B cell (primary cell): Measurements from ENCODE around the gene CDC42SE2. TPM values are rescaled to one million over a fixed set of nuclear protein-coding genes. Genes with fewer than 3 reads are reported as not detected.

Experiments
- ATAC-seq: fragments of 200-7000 bp; cut with Tn5 transposase; one replicate; pipeline ENCODE4 v1.10.0; 2021; ENCODE audit warnings: low read depth, mild to moderate bottlenecking, moderate number of reproducible peaks, moderate library complexity
- CTCF ChIA-PET: fragments of 350-600 bp; sonication (Branson Sonifier 250); formaldehyde crosslinking; loops from one replicate; lab custom pipeline; 2021; ENCODE audit warnings: antibody characterized with exemption, inconsistent platforms; lab: Charles Lee
- POLR2A ChIA-PET: fragments of 350-600 bp; sonication (Branson Sonifier 250); formaldehyde crosslinking; loops from one replicate; lab custom pipeline; 2021; ENCODE audit warnings: antibody characterized with exemption; lab: Charles Lee
- DNase-seq: peaks from one replicate; pipeline ENCODE4 v3.0.0; 2013
- H2AFZ ChIP-seq: 2 replicates; pipeline ENCODE4 v1.6.1; 2012; ENCODE audit warnings: mild to moderate bottlenecking, low read depth, low read length; ENCODE audit not compliant: insufficient read depth, poor library complexity, severe bottlenecking
- H3K27ac ChIP-seq, 2 donors: 1 replicate in 1 of 2; 2 replicates in 1 of 2; pipeline ENCODE4 v1.5.1; 2012 to 2013; ENCODE audit warnings: low read length in 2 of 2, mild to moderate bottlenecking in 2 of 2, moderate library complexity in 1 of 2
- H3K27me3 ChIP-seq, 4 experiments: fragments of 200-600 bp in 1 of 4; sonication (generic) in 1 of 4; replicated peaks in 1 of 4; 1 replicate in 2 of 4; 2 replicates in 2 of 4; pipeline versions ENCODE4 v1.6.1 to v1.7.0; 2013 to 2016; ENCODE audit warnings: low read length in 3 of 4, mild to moderate bottlenecking in 2 of 4, mixed read lengths in 1 of 4, moderate library complexity in 1 of 4; ENCODE audit not compliant: insufficient read depth in 4 of 4, control insufficient read depth in 3 of 4; ENCODE audit errors: control extremely low read depth in 1 of 4
- H3K36me3 ChIP-seq, 2 experiments: replicated peaks in 1 of 2; 1 replicate in 1 of 2; 2 replicates in 1 of 2; pipeline versions ENCODE4 v1.6.1 to v1.7.1; 2013; ENCODE audit warnings: low read length in 1 of 2; ENCODE audit not compliant: insufficient read depth in 2 of 2, control insufficient read depth in 1 of 2; ENCODE audit errors: control extremely low read depth in 1 of 2, extremely low read depth in 1 of 2
- H3K4me1 ChIP-seq, 2 donors: fragments of 200-600 bp in 1 of 2; sonication (generic) in 1 of 2; 1 replicate in 1 of 2; 2 replicates in 1 of 2; pipeline versions ENCODE4 v1.5.1 to v1.6.1; 2013 to 2017; ENCODE audit warnings: low read length in 2 of 2; ENCODE audit not compliant: control insufficient read depth in 2 of 2, insufficient read depth in 2 of 2
- H3K4me2 ChIP-seq: replicated peaks from 2 replicates; pipeline ENCODE3; 2012; ENCODE audit warnings: mild to moderate bottlenecking, low read depth, low read length; ENCODE audit not compliant: poor library complexity, severe bottlenecking
- H3K4me3 ChIP-seq, 5 experiments: fragments of 200-600 bp in 1 of 5; sonication (generic) in 1 of 5; 1 replicate in 3 of 5; 2 replicates in 2 of 5; pipeline versions ENCODE4 v1.5.1 to v1.7.0; 2011 to 2016; ENCODE audit warnings: low read length in 4 of 5, mild to moderate bottlenecking in 4 of 5, low read depth in 2 of 5, control low read depth in 1 of 5, moderate library complexity in 1 of 5; ENCODE audit not compliant: insufficient read depth in 1 of 5; ENCODE audit errors: control extremely low read depth in 1 of 5, extremely low read depth in 1 of 5
- H3K79me2 ChIP-seq: fragments of 200-600 bp; sonication (generic); one replicate; pipeline ENCODE4 v1.6.0; 2016; ENCODE audit warnings: low read length; ENCODE audit not compliant: control insufficient read depth, insufficient read depth
- H3K9ac ChIP-seq: fragments of 200-600 bp; sonication (generic); 2 replicates; pipeline ENCODE4 v1.6.1; 2017; ENCODE audit warnings: mild to moderate bottlenecking, low read length, moderate library complexity
- H3K9me3 ChIP-seq, 3 donors: one replicate each; pipeline versions ENCODE4 v1.6.1 to v1.7.1; 2013; ENCODE audit warnings: low read length in 2 of 3; ENCODE audit not compliant: control insufficient read depth in 2 of 3, insufficient read depth in 1 of 3; ENCODE audit errors: control extremely low read depth in 1 of 3
- H4K20me1 ChIP-seq: 2 replicates; pipeline ENCODE4 v1.6.0; 2012; ENCODE audit warnings: mild to moderate bottlenecking, low read length; ENCODE audit not compliant: insufficient read depth, control insufficient read depth, poor library complexity, severe bottlenecking
- H3K27ac Mint-ChIP-seq: one replicate; pipeline ENCODE4 v1.8.0; 2021; ENCODE audit warnings: mixed read lengths
- H3K27me3 Mint-ChIP-seq: one replicate; pipeline ENCODE4 v1.8.0; 2021; ENCODE audit warnings: mixed read lengths
- H3K4me1 Mint-ChIP-seq: one replicate; pipeline ENCODE4 v1.8.0; 2021; ENCODE audit warnings: mixed read lengths
- H3K4me3 Mint-ChIP-seq: one replicate; pipeline ENCODE4 v1.8.0; 2021; ENCODE audit warnings: mixed read lengths
- H3K9me3 Mint-ChIP-seq: one replicate; pipeline ENCODE4 v1.8.0; 2022; ENCODE audit warnings: mixed read lengths; ENCODE audit not compliant: insufficient read depth
- CTCF ChIP-seq: fragments of 200-600 bp; IDR thresholded peaks from one replicate; pipeline ENCODE4 v1.8.0; 2022; ENCODE audit warnings: antibody characterized with exemption, mild to moderate bottlenecking
- EZH2 ChIP-seq: IDR thresholded peaks from 2 replicates; pipeline ENCODE4 v1.6.1; 2012; ENCODE audit warnings: borderline replicate concordance, low read depth, mild to moderate bottlenecking, moderate library complexity, low read length; ENCODE audit not compliant: insufficient read depth, poor library complexity, severe bottlenecking
- WGBS: methylation state at CpG from one replicate; pipeline ENCODE4 v1.1.5; 2013; ENCODE audit warnings: missing lambda C conversion rate; ENCODE audit not compliant: insufficient coverage; 5-methylcytosine and 5-hydroxymethylcytosine counted together
- intact Hi-C: fragments of 100-400 bp; cut with micrococcal nuclease; formaldehyde crosslinking; loops from one replicate; pipeline ENCODE4 v1.10.0; 2022
- polyA plus RNA-seq: library from polyadenylated mRNA; depleted of rRNA; stranded (reverse); fragments of >200 nt; gene quantifications from 2 replicates; pipeline ENCODE4 v1.2.3, GENCODE V29; 2012
- total RNA-seq, 2 donors: library from RNA; stranded (reverse); fragments of 120-200 nt in 1 of 2; gene quantifications; 1 replicate in 1 of 2; 2 replicates in 1 of 2; pipeline versions ENCODE4 v1.2.3 to v1.2.4, GENCODE V29; 2013 to 2022

Gene CDC42SE2
- total and polyA plus RNA-seq, 2 donors (not counting 1 experiment from before 2014, with no cell fraction given), result 42.5 to 161 TPM

- Mint-ChIP-seq H3K4me3 (peak overlapping the region; percentile 66), H3K27ac (peak overlapping the region; percentile 77), H3K9me3 (no peaks in the 10 kb centered on the region), H3K4me1 (peaks cover 72% of the 10 kb centered on the region), H3K27me3 (no peaks in the 10 kb centered on the region)
- Histone ChIP-seq H3K4me2 (peak overlapping the region; percentile 68), H3K4me3 (peak overlapping the region in 2 of 5 experiments; percentile 22 to 23), H3K4me1 (peaks cover 85 to 86% of the 10 kb centered on the region in 2 donors), H3K9me3 (no peaks in the 10 kb centered on the region), H3K27ac (peak overlapping the region; percentile 25 to 80), H3K36me3 (no peaks in the 10 kb centered on the region), H2AFZ (peak overlapping the region; percentile 12), H3K27me3 (no peaks in the 10 kb centered on the region), H4K20me1 (peaks cover 59% of the 10 kb centered on the region), H3K9ac (peak overlapping the region; percentile 41), H3K79me2 (peaks cover 100% of the 10 kb centered on the region)
- CTCF ChIA-PET, result interaction anchor here (1.2 kb wide), 1 partner anchor 110 kb away, joined by 4 read pairs; no protein-coding TSS in a partner anchor
- ATAC-seq (no peak), DNase-seq (no peak)
- TF ChIP-seq CTCF, result no peak
- no peak for TF ChIP-seq EZH2
- no CpG with 5 or more reads among the region's 5 CpGs for WGBS
- POLR2A ChIA-PET, result interaction anchor here (0.5 to 2.3 kb wide), 3 partner anchors 8 to 110 kb away, joined by 3 to 9 read pairs (median 8); partner anchors contain the start of gene CDC42SE2
- intact Hi-C loops, result loop anchor here (1.0 kb wide), 1 partner anchor 8 kb away; the partner anchor contains the start of gene CDC42SE2
These were observed 8.5 kb downstream of the CDC42SE2 start for GRCh38 chr5:131272307-131272706.

DNA sequence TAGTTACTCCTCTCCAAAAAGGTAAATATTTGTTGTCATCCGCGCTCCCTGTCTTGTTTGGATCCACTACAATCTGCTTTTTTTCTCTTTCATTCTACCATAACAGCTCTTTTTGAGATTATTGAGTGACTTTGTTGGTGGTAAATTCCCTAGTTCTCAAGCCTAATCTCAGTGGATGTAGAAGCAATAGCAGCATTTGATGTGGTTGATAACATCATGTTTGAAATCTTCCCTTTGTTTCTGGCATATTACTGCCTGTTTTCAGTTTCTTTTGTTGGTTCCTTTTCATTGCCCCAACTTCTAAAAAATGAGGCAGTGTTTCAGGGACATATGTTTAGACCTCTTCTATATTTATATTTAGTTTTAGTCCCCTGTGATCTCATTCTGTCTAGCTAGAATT, 8.9 kb downstream of the CDC42SE2 start:
- H3K4me3 Mint-ChIP-seq, result peak overlapping the region; percentile 66
- Histone ChIP-seq H3K36me3 (no peaks in the 10 kb centered on the region), H3K4me2 (peak overlapping the region; percentile 68), H3K79me2 (peaks cover 100% of the 10 kb centered on the region), H2AFZ (no peak overlapping the region), H3K4me1 (peaks cover 86 to 88% of the 10 kb centered on the region in 2 donors), H3K4me3 (peak overlapping the region in 1 of 5 experiments; percentile 23), H3K9ac (peak overlapping the region; percentile 41), H3K9me3 (no peaks in the 10 kb centered on the region), H3K27me3 (no peaks in the 10 kb centered on the region), H3K27ac (peak overlapping the region; percentile 25 to 80), H4K20me1 (peaks cover 57% of the 10 kb centered on the region)
- H3K4me1 Mint-ChIP-seq, result peaks cover 72% of the 10 kb centered on the region
- intact Hi-C loops, result loop anchor here (1.0 kb wide), 1 partner anchor 8 kb away; the partner anchor contains the start of gene CDC42SE2
- POLR2A ChIA-PET, result interaction anchor here (0.5 to 2.3 kb wide), 3 partner anchors 9 to 109 kb away, joined by 3 to 9 read pairs (median 8); partner anchors contain the start of gene CDC42SE2
- CTCF ChIA-PET, result interaction anchor here (1.2 kb wide), 1 partner anchor 110 kb away, joined by 4 read pairs; no protein-coding TSS in a partner anchor
- H3K27me3 Mint-ChIP-seq, result no peaks in the 10 kb centered on the region
- peak; percentile 49 for DNase-seq
- ATAC-seq, result no peak
- no peak for TF ChIP-seq EZH2
- TF ChIP-seq CTCF, result no peak
- H3K9me3 Mint-ChIP-seq, result no peaks in the 10 kb centered on the region
- peak overlapping the region; percentile 77 for H3K27ac Mint-ChIP-seq
- no CpG with 5 or more reads among the region's 2 CpGs for WGBS
